K562 (cell line): Measurements from ENCODE around the gene POR. TPM values are rescaled to one million over a fixed set of nuclear protein-coding genes. Genes with fewer than 3 reads are reported as not detected.

Source experiments
- ADNP ChIP-seq: fragments of 200-800 bp; sonication (Bioruptor generic); IDR thresholded peaks from 2 replicates; pipeline ENCODE4 v1.6.1; 2016; ENCODE audit warnings: missing genetic modification characterization, missing compliant biosample characterization
- ARID2 ChIP-seq: fragments of 450-650 bp; IDR thresholded peaks from 2 replicates; pipeline ENCODE4 v1.6.1; 2017; ENCODE audit warnings: antibody characterized with exemption, mild to moderate bottlenecking
- CEBPB ChIP-seq: fragments of 450-650 bp; IDR thresholded peaks from 2 replicates; pipeline ENCODE4 v1.6.1; 2016; ENCODE audit warnings: missing genetic modification characterization, missing compliant biosample characterization
- COPS2 ChIP-seq: fragments of 450-650 bp; conservative IDR thresholded peaks from 2 replicates; pipeline ENCODE4 v1.6.1; 2016; ENCODE audit warnings: mild to moderate bottlenecking, moderate library complexity
- FOSL1 ChIP-seq: fragments of 200-800 bp; sonication (Bioruptor generic); conservative IDR thresholded peaks from 2 replicates; pipeline ENCODE4 v1.6.1; 2016; ENCODE audit warnings: missing genetic modification characterization, missing compliant biosample characterization
- FOXA3 ChIP-seq, 2 experiments: fragments of 450-650 bp in 1 of 2; sonication (generic) in 1 of 2; formaldehyde crosslinking; IDR thresholded peaks in 1 of 2; conservative IDR thresholded peaks in 1 of 2; 2 replicates each; pipeline versions ENCODE4 v1.4.0 to v1.8.0; 2020 to 2022; ENCODE audit warnings: mild to moderate bottlenecking in 2 of 2, missing genetic modification reagents in 1 of 2
- KLF10 ChIP-seq: fragments of 250-450 bp; sonication (Bioruptor Pico); IDR thresholded peaks from 2 replicates; pipeline ENCODE4 v1.6.1; 2021; ENCODE audit warnings: matching md5 sums
- LARP7 ChIP-seq: fragments of 450-650 bp; IDR thresholded peaks from 2 replicates; pipeline ENCODE4 v1.6.1; 2016
- NR3C1 ChIP-seq: sonication (generic); formaldehyde crosslinking; IDR thresholded peaks from 2 replicates; pipeline ENCODE4 v1.8.1; 2022; ENCODE audit warnings: missing genetic modification reagents
- PML ChIP-seq: IDR thresholded peaks from 2 replicates; pipeline ENCODE4 v1.6.1; 2012; ENCODE audit warnings: low read length, inconsistent platforms
- PTRF ChIP-seq: fragments of 450-650 bp; IDR thresholded peaks from 2 replicates; pipeline ENCODE4 v1.6.1; 2016; ENCODE audit warnings: mild to moderate bottlenecking, missing genetic modification characterization, missing compliant biosample characterization
- RBM15 ChIP-seq: fragments of 200-400 bp; formaldehyde crosslinking; IDR thresholded peaks from 2 replicates; pipeline ENCODE4 v1.6.1; 2018; ENCODE audit warnings: mild to moderate bottlenecking, low read length, moderate library complexity; ENCODE audit not compliant: insufficient read depth
- SMARCB1 ChIP-seq: IDR thresholded peaks from 2 replicates; pipeline ENCODE4 v1.6.1; 2011; ENCODE audit warnings: improper control_type of control experiment, low read depth; ENCODE audit not compliant: insufficient read length
- TEAD2 ChIP-seq: fragments of 450-650 bp; IDR thresholded peaks from 2 replicates; pipeline ENCODE4 v1.6.1; 2016; ENCODE audit warnings: missing genetic modification characterization, control low read depth, missing compliant biosample characterization
- ZBTB7A ChIP-seq: IDR thresholded peaks from 2 replicates; pipeline ENCODE4 v1.6.1; 2011; ENCODE audit warnings: low read depth, mild to moderate bottlenecking, low read length, moderate library complexity, borderline replicate concordance; ENCODE audit not compliant: control insufficient read depth
- ZFP1 ChIP-seq: fragments of 450-650 bp; formaldehyde crosslinking; IDR thresholded peaks from 2 replicates; pipeline ENCODE4 v1.4.0; 2020; ENCODE audit warnings: mild to moderate bottlenecking, mixed read lengths
- ZFPM2 ChIP-seq: fragments of 250-450 bp; sonication (Bioruptor Pico); IDR thresholded peaks from 2 replicates; pipeline ENCODE4 v1.5.1; 2022; ENCODE audit warnings: mild to moderate bottlenecking
- ZNF354B ChIP-seq: fragments of 250-450 bp; sonication (Bioruptor Pico); IDR thresholded peaks from 2 replicates; pipeline ENCODE4 v1.4.0; 2020
- ZNF41 ChIP-seq: fragments of 250-450 bp; sonication (Bioruptor Pico); conservative IDR thresholded peaks from 2 replicates; pipeline ENCODE4 v1.4.0; 2020; ENCODE audit warnings: mild to moderate bottlenecking
- ZNF511 ChIP-seq: sonication (generic); formaldehyde crosslinking; IDR thresholded peaks from 2 replicates; pipeline ENCODE4 v1.8.0; 2022; ENCODE audit warnings: mild to moderate bottlenecking, missing genetic modification reagents
- ZNF707 ChIP-seq: fragments of 250-450 bp; sonication (Bioruptor Pico); conservative IDR thresholded peaks from 2 replicates; pipeline ENCODE4 v1.8.0; 2022; ENCODE audit warnings: inconsistent platforms, mild to moderate bottlenecking, moderate library complexity
- polyA plus RNA-seq, 8 experiments: library from polyadenylated mRNA; depleted of rRNA in 4 of 8; stranded (reverse) in 5 of 8; unstranded in 3 of 8; fragments of >200 nt; fragmentation: Nextera tagmentation in 2 of 8; fragmentation: Illumina TruSeq in 1 of 8; extraction: Ambion mirVana in 2 of 8; extraction: Trizol in 1 of 8; gene quantifications; 2 replicates each; pipeline versions ENCODE4 v1.2.1 to v1.2.3, GENCODE V29; 2011 to 2014; ENCODE audit warnings: inconsistent platforms in 1 of 8, missing spikeins in 1 of 8
- total RNA-seq, 7 experiments: library from RNA; depleted of rRNA in 6 of 7; stranded (reverse); fragments of >200 nt in 6 of 7; fragmentation: Illumina TruSeq in 2 of 7; extraction: Trizol in 2 of 7; gene quantifications; 2 replicates each; pipeline versions ENCODE4 v1.2.1 to v1.2.3, GENCODE V29; 2011 to 2021; ENCODE audit warnings: low replicate concordance in 1 of 7
- TF ChIP-seq, protein P1 (sequence below): fragments of 250-450 bp; sonication (Bioruptor Pico); IDR thresholded peaks from 2 replicates; pipeline ENCODE4 v1.8.0; 2021; ENCODE audit warnings: moderate library complexity, mild to moderate bottlenecking, inconsistent platforms
- TF ChIP-seq, protein P2 (sequence below): sonication (generic); formaldehyde crosslinking; IDR thresholded peaks from 2 replicates; pipeline ENCODE4 v1.8.1; 2022; ENCODE audit warnings: missing genetic modification reagents
- TF ChIP-seq, protein P3 (sequence below), 2 experiments: fragments of 450-650 bp in 1 of 2; IDR thresholded peaks; 2 replicates each; pipeline ENCODE4 v1.6.1; 2011 to 2017; ENCODE audit warnings: low read depth in 2 of 2, antibody characterized with exemption in 1 of 2, borderline replicate concordance in 1 of 2, low read length in 1 of 2, mild to moderate bottlenecking in 1 of 2, mixed read lengths in 1 of 2; ENCODE audit not compliant: control insufficient read depth in 1 of 2

The POR gene
- total and polyA plus RNA-seq, 9 of the 15 experiments (the other 6 are each of a cell fraction or from before 2014, with no cell fraction given), result 4.7 to 142 (median 40.8) TPM

DNA sequence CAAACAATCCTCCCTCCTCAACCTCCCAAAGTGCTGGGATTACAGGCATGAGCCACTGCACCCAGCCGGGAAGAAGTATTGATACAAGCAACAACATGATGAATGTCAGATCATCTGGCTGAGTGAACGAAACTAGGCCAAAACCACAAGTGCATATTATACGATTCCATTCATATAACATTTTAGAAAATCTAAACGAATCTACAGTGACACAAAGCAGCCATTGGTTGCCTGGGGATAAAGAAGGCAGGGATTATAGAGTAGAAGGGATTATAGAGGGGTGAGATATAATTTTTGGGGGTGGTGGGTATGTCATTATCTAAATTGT lies 47.6 kb upstream of the POR start (continued):
- TF ChIP-seq COPS2 (no peak), PTRF (tag) (no peak), RBM15 (no peak), SMARCB1 (no peak), ZNF511 (CRISPR knock-in tag) (no peak), LARP7 (no peak), FOXA3 (CRISPR knock-in tag; conservative IDR thresholded peaks at IDR 0.05 in 1 of 2, IDR thresholded peaks at IDR 0.05 in 1 of 2) (no peak), NR3C1 (CRISPR knock-in tag) (no peak), CEBPB (tag) (peak; percentile 89), ZFPM2 (CRISPR knock-in tag) (no peak), TEAD2 (tag) (no peak), ZNF41 (CRISPR knock-in tag) (0 out of 2 replicates have a peak, but pooled peaks have one; percentile 26), PML (no peak), ARID2 (no peak; the same call in 1 of the 2 replicates), ZNF707 (CRISPR knock-in tag) (no peak), KLF10 (no peak), FOSL1 (tag) (peak; percentile 8; the same call in 1 of the 2 replicates), ZNF354B (no peak), ADNP (tag) (no peak), ZBTB7A (no peak), ZFP1 (CRISPR knock-in tag) (no peak)
- TF ChIP-seq, protein P1, sequence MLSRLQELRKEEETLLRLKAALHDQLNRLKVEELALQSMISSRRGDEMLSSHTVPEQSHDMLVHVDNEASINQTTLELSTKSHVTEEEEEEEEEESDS (CRISPR knock-in tag), result no peak
- TF ChIP-seq, protein P2, sequence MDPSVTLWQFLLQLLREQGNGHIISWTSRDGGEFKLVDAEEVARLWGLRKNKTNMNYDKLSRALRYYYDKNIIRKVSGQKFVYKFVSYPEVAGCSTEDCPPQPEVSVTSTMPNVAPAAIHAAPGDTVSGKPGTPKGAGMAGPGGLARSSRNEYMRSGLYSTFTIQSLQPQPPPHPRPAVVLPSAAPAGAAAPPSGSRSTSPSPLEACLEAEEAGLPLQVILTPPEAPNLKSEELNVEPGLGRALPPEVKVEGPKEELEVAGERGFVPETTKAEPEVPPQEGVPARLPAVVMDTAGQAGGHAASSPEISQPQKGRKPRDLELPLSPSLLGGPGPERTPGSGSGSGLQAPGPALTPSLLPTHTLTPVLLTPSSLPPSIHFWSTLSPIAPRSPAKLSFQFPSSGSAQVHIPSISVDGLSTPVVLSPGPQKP (CRISPR knock-in tag), result no peak
- TF ChIP-seq, protein P3, sequence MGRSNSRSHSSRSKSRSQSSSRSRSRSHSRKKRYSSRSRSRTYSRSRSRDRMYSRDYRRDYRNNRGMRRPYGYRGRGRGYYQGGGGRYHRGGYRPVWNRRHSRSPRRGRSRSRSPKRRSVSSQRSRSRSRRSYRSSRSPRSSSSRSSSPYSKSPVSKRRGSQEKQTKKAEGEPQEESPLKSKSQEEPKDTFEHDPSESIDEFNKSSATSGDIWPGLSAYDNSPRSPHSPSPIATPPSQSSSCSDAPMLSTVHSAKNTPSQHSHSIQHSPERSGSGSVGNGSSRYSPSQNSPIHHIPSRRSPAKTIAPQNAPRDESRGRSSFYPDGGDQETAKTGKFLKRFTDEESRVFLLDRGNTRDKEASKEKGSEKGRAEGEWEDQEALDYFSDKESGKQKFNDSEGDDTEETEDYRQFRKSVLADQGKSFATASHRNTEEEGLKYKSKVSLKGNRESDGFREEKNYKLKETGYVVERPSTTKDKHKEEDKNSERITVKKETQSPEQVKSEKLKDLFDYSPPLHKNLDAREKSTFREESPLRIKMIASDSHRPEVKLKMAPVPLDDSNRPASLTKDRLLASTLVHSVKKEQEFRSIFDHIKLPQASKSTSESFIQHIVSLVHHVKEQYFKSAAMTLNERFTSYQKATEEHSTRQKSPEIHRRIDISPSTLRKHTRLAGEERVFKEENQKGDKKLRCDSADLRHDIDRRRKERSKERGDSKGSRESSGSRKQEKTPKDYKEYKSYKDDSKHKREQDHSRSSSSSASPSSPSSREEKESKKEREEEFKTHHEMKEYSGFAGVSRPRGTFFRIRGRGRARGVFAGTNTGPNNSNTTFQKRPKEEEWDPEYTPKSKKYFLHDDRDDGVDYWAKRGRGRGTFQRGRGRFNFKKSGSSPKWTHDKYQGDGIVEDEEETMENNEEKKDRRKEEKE (IDR thresholded peaks at IDR 0.05; ENCODE audit: borderline replicate concordance in 1 of 2, control insufficient read depth in 1 of 2, low read depth in 2 of 2, low read length in 1 of 2), result no peak
